Activated CD4-positive, alpha-beta T cell treated with anti-CD3 and anti-CD28 coated beads, Interleukin-2, amount 10 ng/mL, durations not matched to agents 7 days and 5 days (primary cell): ENCODE data around the gene FLCN. TPM values are rescaled to one million over a fixed set of nuclear protein-coding genes. Genes with fewer than 3 reads are reported as not detected.
"Not testable (repeated sequence)": the region's sequence is repeated elsewhere in the genome, so short reads cannot be mapped to it uniquely, and the experiment has no call there.

Experiments used
- CTCF ChIA-PET: fragments of 350-600 bp; sonication (Branson Sonifier 250); formaldehyde crosslinking; loops from one replicate; lab custom pipeline; 2021; ENCODE audit warnings: antibody characterized with exemption; lab: Charles Lee
- POLR2A ChIA-PET: fragments of 350-600 bp; sonication (Branson Sonifier 250); formaldehyde crosslinking; loops from one replicate; lab custom pipeline; 2021; ENCODE audit warnings: antibody characterized with exemption; lab: Charles Lee
- DNase-seq: peaks from one replicate; pipeline ENCODE4 v3.0.0-alpha.2; 2020
- H3K27ac Mint-ChIP-seq: one replicate; pipeline ENCODE4 v1.8.0; 2021; ENCODE audit warnings: mild to moderate bottlenecking, moderate library complexity, mixed read lengths
- H3K27me3 Mint-ChIP-seq: one replicate; pipeline ENCODE4 v1.8.0; 2021; ENCODE audit warnings: mixed read lengths
- H3K36me3 Mint-ChIP-seq: one replicate; pipeline ENCODE4 v1.8.0; 2021; ENCODE audit warnings: low read depth, mixed read lengths
- H3K4me1 Mint-ChIP-seq: one replicate; pipeline ENCODE4 v1.8.0; 2021; ENCODE audit warnings: mixed read lengths
- H3K4me3 Mint-ChIP-seq: one replicate; pipeline ENCODE4 v1.8.0; 2021; ENCODE audit warnings: mild to moderate bottlenecking, moderate library complexity, mixed read lengths
- H3K9me3 Mint-ChIP-seq: one replicate; pipeline ENCODE4 v1.8.0; 2021; ENCODE audit warnings: mixed read lengths
- total RNA-seq, 2 experiments: library from RNA; stranded (reverse); gene quantifications; one replicate each; pipeline ENCODE4 v1.2.3, GENCODE V29; 2021

FLCN gene
- total RNA-seq, result 10 to 100 TPM; 39.4 to 48.0 TPM

GRCh38 chr17:17237026-17237799, at the start of gene FLCN:
TSS of gene FLCN (minus strand) at chr17:17237168. CDS start at chr17:17228137, 9,031 bp downstream.
- ChIA-PET CTCF (interaction anchor here (0.6 to 2.5 kb wide), 6 partner anchors 30 to 600 kb away, joined by 3 to 6 read pairs (median 4); no protein-coding TSS in a partner anchor), POLR2A (interaction anchor here (0.6 to 0.7 kb wide), 3 partner anchors 17 to 445 kb away, joined by 3 to 6 read pairs (median 3); no protein-coding TSS in a partner anchor)
- H3K9me3 Mint-ChIP-seq, result no peaks in the 10 kb centered on the region
- peaks cover 9% of the 10 kb centered on the region for H3K36me3 Mint-ChIP-seq
- H3K27me3 Mint-ChIP-seq, result no peaks in the 10 kb centered on the region
- DNase-seq, result peak; percentile 91
- H3K4me3 Mint-ChIP-seq, result peak within 1 kb of the TSS; percentile 88
- peak within 1 kb of the TSS; percentile 97 for H3K27ac Mint-ChIP-seq
- peaks cover 44% of the 10 kb centered on the region for H3K4me1 Mint-ChIP-seq

GRCh38 chr17:17285951-17286350, 49.0 kb upstream of the FLCN start:
- no peaks in the 10 kb centered on the region for H3K36me3 Mint-ChIP-seq
- H3K27me3 Mint-ChIP-seq, result peaks cover 3% of the 10 kb centered on the region
- ChIA-PET CTCF (no interaction called here), POLR2A (no interaction called here)
- H3K4me3 Mint-ChIP-seq, result no peak overlapping the region
- H3K4me1 Mint-ChIP-seq, result peaks cover 12% of the 10 kb centered on the region
- no peaks in the 10 kb centered on the region for H3K9me3 Mint-ChIP-seq
- no peak overlapping the region for H3K27ac Mint-ChIP-seq
- no peak for DNase-seq

- peak; percentile 98 for DNase-seq
- Mint-ChIP-seq H3K27me3 (peaks cover 3% of the 10 kb centered on the region), H3K36me3 (peaks cover 16% of the 10 kb centered on the region), H3K9me3 (no peaks in the 10 kb centered on the region), H3K4me3 (peak within 1 kb of the TSS; percentile 94), H3K4me1 (peaks cover 42% of the 10 kb centered on the region), H3K27ac (peak within 1 kb of the TSS; percentile 97)
- ChIA-PET POLR2A (no interaction called here), CTCF (interaction anchor here (0.6 to 2.2 kb wide), 5 partner anchors 10 to 1008 kb away, joined by 3 to 8 read pairs (median 3); partner anchors contain the start of gene MPRIP)
Observed at GRCh38 chr17:17280613-17281549, 43.9 kb upstream of the FLCN start, which contains the start of gene COPS3. TSS of gene COPS3 (minus strand) at chr17:17281246. CDS start at chr17:17281186, 60 bp downstream.

GRCh38 chr17:17279316-17279715, 42.3 kb upstream of the FLCN start:
- Mint-ChIP-seq H3K27me3 (peaks cover 3% of the 10 kb centered on the region), H3K4me3 (peak overlapping the region; percentile 94), H3K36me3 (peaks cover 20% of the 10 kb centered on the region), H3K4me1 (peaks cover 42% of the 10 kb centered on the region), H3K27ac (peak overlapping the region; percentile 97), H3K9me3 (no peaks in the 10 kb centered on the region)
- POLR2A ChIA-PET, result interaction anchor here (0.7 kb wide), 1 partner anchor 238 kb away, joined by 5 read pairs; no protein-coding TSS in a partner anchor
- CTCF ChIA-PET, result interaction anchor here (0.6 to 0.7 kb wide), 2 partner anchors 40 to 78 kb away, joined by 3 read pairs; no protein-coding TSS in a partner anchor
- DNase-seq, result no peak

GRCh38 chr17:17277431-17277830, 40.5 kb upstream of the FLCN start:
- H3K4me1 Mint-ChIP-seq, result peaks cover 44% of the 10 kb centered on the region
- H3K27ac Mint-ChIP-seq, H3K4me3 Mint-ChIP-seq, POLR2A ChIA-PET, H3K9me3 Mint-ChIP-seq, DNase-seq, H3K27me3 Mint-ChIP-seq: not testable (repeated sequence)
- CTCF ChIA-PET, result interaction anchor here (0.7 to 2.0 kb wide), 2 partner anchors 10 to 135 kb away, joined by 3 to 5 read pairs; no protein-coding TSS in a partner anchor
- peaks cover 27% of the 10 kb centered on the region for H3K36me3 Mint-ChIP-seq

GRCh38 chr17:17275971-17276370, 39.0 kb upstream of the FLCN start:
- peaks cover 32% of the 10 kb centered on the region for H3K4me1 Mint-ChIP-seq
- H3K36me3 Mint-ChIP-seq, result peaks cover 29% of the 10 kb centered on the region
- DNase-seq, result no peak
- H3K27ac Mint-ChIP-seq, result no peak overlapping the region
- no peaks in the 10 kb centered on the region for H3K9me3 Mint-ChIP-seq
- POLR2A ChIA-PET, result no interaction called here
- H3K4me3 Mint-ChIP-seq, result no peak overlapping the region
- CTCF ChIA-PET, result interaction anchor here (0.6 to 2.0 kb wide), 2 partner anchors 12 to 1019 kb away, joined by 3 to 5 read pairs; no protein-coding TSS in a partner anchor
- H3K27me3 Mint-ChIP-seq, result no peaks in the 10 kb centered on the region

- H3K9me3 Mint-ChIP-seq, result no peaks in the 10 kb centered on the region
- CTCF ChIA-PET, result interaction anchor here (1.0 to 2.2 kb wide), 4 partner anchors 11 to 128 kb away, joined by 3 to 8 read pairs (median 5); partner anchors contain the start of gene COPS3
- POLR2A ChIA-PET, result no interaction called here
- peaks cover 2% of the 10 kb centered on the region for H3K4me1 Mint-ChIP-seq
- DNase-seq, result peak; percentile 34
- H3K4me3 Mint-ChIP-seq, result no peak overlapping the region
- H3K27ac Mint-ChIP-seq, result no peak overlapping the region
- no peaks in the 10 kb centered on the region for H3K27me3 Mint-ChIP-seq
- H3K36me3 Mint-ChIP-seq, result peaks cover 35% of the 10 kb centered on the region
Observed at GRCh38 chr17:17269926-17270773, 33.2 kb upstream of the FLCN start.

GRCh38 chr17:17264430-17264829, 27.5 kb upstream of the FLCN start:
- ChIA-PET CTCF (no interaction called here), POLR2A (interaction anchor here (0.6 kb wide), 1 partner anchor 11 kb away, joined by 3 read pairs; no protein-coding TSS in a partner anchor)
- Mint-ChIP-seq H3K9me3 (no peaks in the 10 kb centered on the region), H3K27ac (no peak overlapping the region), H3K36me3 (peaks cover 44% of the 10 kb centered on the region), H3K4me3 (no peak overlapping the region), H3K4me1 (no peaks in the 10 kb centered on the region), H3K27me3 (no peaks in the 10 kb centered on the region)
- no peak for DNase-seq

- ChIA-PET POLR2A (no interaction called here), CTCF (interaction anchor here (0.6 to 1.2 kb wide), 3 partner anchors 12 to 343 kb away, joined by 3 to 6 read pairs (median 3); no protein-coding TSS in a partner anchor)
- Mint-ChIP-seq H3K27ac (no peak overlapping the region), H3K4me3 (no peak overlapping the region), H3K9me3 (no peaks in the 10 kb centered on the region), H3K4me1 (no peaks in the 10 kb centered on the region), H3K27me3 (no peaks in the 10 kb centered on the region), H3K36me3 (peaks cover 56% of the 10 kb centered on the region)
- DNase-seq, result no peak
Observed at GRCh38 chr17:17258998-17259397, 22.0 kb upstream of the FLCN start.

- Mint-ChIP-seq H3K4me3 (no peak overlapping the region), H3K36me3 (peaks cover 57% of the 10 kb centered on the region), H3K4me1 (peaks cover 4% of the 10 kb centered on the region), H3K27me3 (no peaks in the 10 kb centered on the region), H3K27ac (no peak overlapping the region), H3K9me3 (no peaks in the 10 kb centered on the region)
- CTCF ChIA-PET, result interaction anchor here (0.6 to 1.2 kb wide), 4 partner anchors 8 to 33 kb away, joined by 3 read pairs; no protein-coding TSS in a partner anchor
- DNase-seq, result no peak
- POLR2A ChIA-PET, result no interaction called here
Observed at GRCh38 chr17:17258011-17258410, 21.0 kb upstream of the FLCN start.

- no peak for DNase-seq
- Mint-ChIP-seq H3K4me3 (no peak overlapping the region), H3K9me3 (no peaks in the 10 kb centered on the region), H3K27me3 (no peaks in the 10 kb centered on the region), H3K27ac (no peak overlapping the region), H3K4me1 (peaks cover 4% of the 10 kb centered on the region), H3K36me3 (peaks cover 60% of the 10 kb centered on the region)
- ChIA-PET CTCF (interaction anchor here (0.6 to 1.2 kb wide), 4 partner anchors 10 to 282 kb away, joined by 4 to 7 read pairs (median 4); no protein-coding TSS in a partner anchor), POLR2A (no interaction called here)
Observed at GRCh38 chr17:17256316-17256715, 19.3 kb upstream of the FLCN start.
